ENCODE data around the gene HGF. TPM values are rescaled to one million over a fixed set of nuclear protein-coding genes. Genes with fewer than 3 reads are reported as not detected.
A peak's percentile ranks its signal among the peaks of the same experiment; 100 is the strongest.
"Not testable (repeated sequence)": the region's sequence is repeated elsewhere in the genome, so short reads cannot be mapped to it uniquely, and the experiment has no call there.

Gene HGF
- total RNA-seq: 17.2 TPM
- long read RNA-seq, full-length matches to known transcripts: 5 of 8 reads
- long read RNA-seq, partial matches to known transcripts: 1 of 8 reads
- long read RNA-seq, other reads (novel, unspliced or antisense): 2 of 8 reads

- TF ChIP-seq CTCF (IDR thresholded peaks at IDR 0.05): no peak
- peak; percentile 67 to 71 for ATAC-seq
- H3K4me1 ChIP-seq: peaks cover 8% of the 10 kb centered on the region
- H3K27ac ChIP-seq: peak within 1 kb of the TSS; percentile 61
- peak within 1 kb of the TSS; percentile 52 for H3K4me3 ChIP-seq
- no peaks in the 10 kb centered on the region for H3K9me3 ChIP-seq
- H3K27me3 ChIP-seq (ENCODE audit: low read depth): no peaks in the 10 kb centered on the region
- intact Hi-C loops (cut with DNase I): no loop called here
- H3K36me3 ChIP-seq: no peaks in the 10 kb centered on the region
- peak; percentile 47 for DNase-seq
Observed at GRCh38 chr7:81769891-81770727, at the start of gene HGF. Gene HGF, minus strand, starts transcription at chr7:81770047. Its CDS starts 76 bp downstream, at chr7:81769971.

DNA sequence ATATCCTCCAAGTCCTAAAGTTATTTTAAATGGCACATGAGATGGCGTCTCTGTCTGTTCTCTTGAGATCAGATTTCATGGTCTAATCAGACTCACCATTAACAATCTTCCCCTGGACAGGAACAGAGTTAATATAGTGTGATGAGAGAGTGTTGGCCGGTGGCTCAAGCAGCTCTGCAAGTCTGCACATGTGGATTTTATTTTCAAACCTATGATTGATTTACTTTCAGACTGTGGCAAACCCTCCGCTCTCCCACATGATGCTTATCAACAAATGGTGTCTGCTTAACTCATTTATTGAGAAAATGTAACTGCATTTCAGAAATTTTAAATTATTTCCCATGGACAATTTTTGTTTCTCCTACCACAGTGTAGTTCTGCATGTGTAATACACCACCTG, 46.5 kb upstream of the HGF start:
- TF ChIP-seq CTCF (IDR thresholded peaks at IDR 0.05): no peak
- DNase-seq: no peak
- no peaks in the 10 kb centered on the region for H3K36me3 ChIP-seq
- intact Hi-C loops (cut with DNase I): no loop called here
- H3K4me3 ChIP-seq: no peak overlapping the region
- no peaks in the 10 kb centered on the region for H3K27me3 ChIP-seq (ENCODE audit: low read depth)
- no peak overlapping the region for H3K27ac ChIP-seq
- no peaks in the 10 kb centered on the region for H3K9me3 ChIP-seq
- H3K4me1 ChIP-seq: no peaks in the 10 kb centered on the region
- no peak for ATAC-seq

- H3K27me3 ChIP-seq (ENCODE audit: low read depth); H3K27ac ChIP-seq; H3K4me1 ChIP-seq; H3K4me3 ChIP-seq; H3K9me3 ChIP-seq; H3K36me3 ChIP-seq; intact Hi-C loops (cut with DNase I); DNase-seq: not testable (repeated sequence)
- peak in 1 of 2 donors; percentile 85 for ATAC-seq
Observed at GRCh38 chr7:81812866-81813476, 43.1 kb upstream of the HGF start.

DNA sequence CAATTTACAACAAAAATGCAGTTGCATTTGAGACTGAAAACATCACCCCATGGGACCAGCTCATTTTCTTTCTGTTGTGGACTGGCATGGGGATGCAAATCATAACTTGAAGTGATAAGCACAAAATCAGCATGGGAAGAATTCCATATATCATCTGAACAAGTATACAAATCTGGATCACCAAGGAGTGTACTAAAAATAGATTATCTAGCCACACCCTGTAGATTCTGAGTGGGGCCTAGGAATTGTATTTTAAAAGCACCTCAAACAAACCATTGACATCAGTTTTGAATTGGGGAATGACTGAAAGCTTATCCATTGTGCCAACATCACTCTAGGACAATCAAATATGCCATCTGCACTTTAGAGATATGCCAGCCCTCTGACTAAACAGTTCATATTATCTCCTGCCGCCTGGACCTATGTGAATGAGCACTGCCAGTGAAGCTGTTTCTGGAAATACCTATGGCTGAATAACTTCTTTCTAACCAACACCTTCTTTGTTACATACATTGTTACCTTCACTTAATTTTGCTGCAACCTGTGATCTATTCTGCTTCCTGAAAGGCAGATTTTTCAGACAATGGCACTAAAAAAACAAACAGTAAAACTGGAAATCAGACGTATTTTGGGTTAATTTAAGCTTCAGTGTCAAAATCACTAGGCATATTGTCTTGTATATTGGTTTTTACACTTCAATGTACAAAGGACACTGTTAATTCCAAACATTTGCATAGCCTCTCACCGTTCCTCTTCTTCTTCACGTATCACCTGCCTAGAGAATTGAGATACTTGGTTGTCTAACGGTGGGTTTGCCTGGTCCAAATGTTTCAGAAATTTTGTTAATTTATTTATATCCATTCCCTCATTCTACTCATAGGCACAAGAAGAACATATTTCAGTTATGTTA, 42.4 kb upstream of the HGF start:
- Histone ChIP-seq H3K4me1 (no peaks in the 10 kb centered on the region), H3K9me3 (no peaks in the 10 kb centered on the region), H3K27me3 (ENCODE audit: low read depth) (no peaks in the 10 kb centered on the region), H3K4me3 (no peak overlapping the region), H3K27ac (no peak overlapping the region), H3K36me3 (no peaks in the 10 kb centered on the region)
- TF ChIP-seq CTCF (IDR thresholded peaks at IDR 0.05): no peak
- ATAC-seq: peak in 1 of 2 donors; percentile 51
- no peak for DNase-seq
- intact Hi-C loops (cut with DNase I): no loop called here

- Histone ChIP-seq H3K9me3 (no peaks in the 10 kb centered on the region), H3K27ac (peak overlapping the region; percentile 53), H3K27me3 (ENCODE audit: low read depth) (no peaks in the 10 kb centered on the region), H3K4me1 (no peaks in the 10 kb centered on the region), H3K4me3 (no peak overlapping the region), H3K36me3 (no peaks in the 10 kb centered on the region)
- DNase-seq (no peak), ATAC-seq (peak; percentile 48 to 81)
- TF ChIP-seq CTCF (IDR thresholded peaks at IDR 0.05): no peak
- intact Hi-C loops (cut with DNase I): no loop called here
Observed at GRCh38 chr7:81810476-81811155, 40.8 kb upstream of the HGF start.

DNA sequence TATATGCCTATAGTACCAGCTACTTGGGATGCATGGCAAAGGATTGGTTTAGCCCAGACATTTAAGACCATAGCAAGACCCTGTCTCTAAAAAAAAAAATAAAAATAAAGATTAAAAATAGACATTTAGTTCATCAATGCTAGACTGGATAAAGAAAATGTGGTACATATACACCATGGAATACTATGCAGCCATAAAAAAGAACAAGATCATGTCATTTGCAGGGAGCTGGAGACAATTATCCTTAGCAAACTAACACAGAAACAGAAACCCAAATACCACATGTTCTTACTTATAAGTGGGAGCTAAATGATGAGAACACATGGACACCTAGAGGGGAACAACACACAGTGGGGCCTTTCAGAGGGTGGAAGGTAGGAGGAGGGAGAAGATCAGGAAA, 38.5 kb upstream of the HGF start:
- ATAC-seq; intact Hi-C loops (cut with DNase I); H3K27me3 ChIP-seq (ENCODE audit: low read depth): not testable (repeated sequence)

More for the DNA sequence above, 38.5 kb upstream of the HGF start:
- H3K4me3 ChIP-seq, H3K27ac ChIP-seq, H3K36me3 ChIP-seq, H3K4me1 ChIP-seq, DNase-seq, H3K9me3 ChIP-seq: not testable (repeated sequence)
